COLO668 (cell line): ENCODE measurements around the gene AAK1.

ENCODE experiments used
- DNase-seq: peaks from one replicate; lab custom pipeline; 2025; ENCODE audit not compliant: unreplicated experiment; lab: John Stamatoyannopoulos, UW

The AAK1 gene

DNA sequence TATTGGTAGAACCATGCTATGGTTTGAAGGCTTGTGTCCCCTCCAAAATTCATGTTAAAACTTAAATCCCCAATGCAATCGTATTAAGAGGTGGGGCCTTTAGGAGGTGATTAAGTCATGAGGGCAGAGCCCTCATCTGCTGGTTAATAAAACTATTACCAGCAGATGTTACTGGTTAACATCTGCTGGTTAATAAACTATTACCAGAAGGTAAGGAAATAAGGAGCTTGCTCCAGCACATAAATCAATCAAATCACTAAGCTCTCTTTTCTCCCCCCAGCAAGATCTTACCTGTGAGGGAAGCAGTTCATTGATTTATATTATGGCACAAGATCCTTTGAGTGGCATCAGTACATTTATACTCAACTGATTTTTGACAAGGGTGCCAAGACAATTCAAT, 96.9 kb downstream of the AAK1 start:
- DNase-seq: no peak

- no peak for DNase-seq
Observed at GRCh38 chr2:69545477-69545932, 98.0 kb downstream of the AAK1 start.

GRCh38 chr2:69544951-69545350, 98.6 kb downstream of the AAK1 start:
- no peak for DNase-seq

DNA sequence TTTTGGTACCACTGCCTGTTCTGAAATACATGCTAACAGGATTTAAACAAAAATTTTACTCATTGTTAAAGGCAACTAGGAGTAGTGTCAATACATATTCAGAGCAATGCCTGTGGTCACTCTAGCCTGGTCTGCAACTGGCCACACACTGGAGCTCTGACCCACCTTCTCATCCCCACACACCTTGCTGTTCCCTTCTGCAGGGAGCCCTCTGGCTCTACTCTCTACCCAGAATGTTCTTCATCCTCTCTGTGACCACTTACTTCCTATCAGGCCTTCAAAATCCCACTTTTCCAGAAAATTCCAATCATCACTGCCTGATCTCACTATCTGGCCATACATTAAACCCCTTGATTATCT, 104.0 kb downstream of the AAK1 start:
- DNase-seq: no peak

GRCh38 chr2:69538872-69539548, 104.5 kb downstream of the AAK1 start:
- no peak for DNase-seq

DNA sequence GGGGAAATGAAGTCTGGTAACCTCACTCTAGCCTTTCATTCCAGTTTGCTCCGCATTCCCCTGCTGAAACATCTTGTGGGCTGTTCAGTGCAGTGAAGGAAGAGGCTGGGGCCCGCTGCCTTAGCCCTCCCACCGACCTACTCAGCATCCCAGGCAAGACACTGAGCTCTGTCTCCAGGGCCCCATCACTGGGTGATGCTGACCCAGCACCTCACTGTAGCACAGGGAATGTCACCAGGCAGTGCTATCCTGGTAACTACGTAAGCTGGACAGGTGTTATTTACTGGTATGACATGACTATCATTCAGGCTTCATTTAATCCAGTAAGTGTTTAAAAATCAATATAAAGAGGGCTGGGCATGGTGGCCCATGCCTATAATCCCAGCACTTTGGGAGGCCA, 105.3 kb downstream of the AAK1 start:
- no peak for DNase-seq

- no peak for DNase-seq
Observed at GRCh38 chr2:69535817-69536241, 107.7 kb downstream of the AAK1 start.

- no peak for DNase-seq
Observed at GRCh38 chr2:69531186-69531585, 112.4 kb downstream of the AAK1 start.

- no peak for DNase-seq
Observed at GRCh38 chr2:69529480-69529879, 114.1 kb downstream of the AAK1 start.

DNA sequence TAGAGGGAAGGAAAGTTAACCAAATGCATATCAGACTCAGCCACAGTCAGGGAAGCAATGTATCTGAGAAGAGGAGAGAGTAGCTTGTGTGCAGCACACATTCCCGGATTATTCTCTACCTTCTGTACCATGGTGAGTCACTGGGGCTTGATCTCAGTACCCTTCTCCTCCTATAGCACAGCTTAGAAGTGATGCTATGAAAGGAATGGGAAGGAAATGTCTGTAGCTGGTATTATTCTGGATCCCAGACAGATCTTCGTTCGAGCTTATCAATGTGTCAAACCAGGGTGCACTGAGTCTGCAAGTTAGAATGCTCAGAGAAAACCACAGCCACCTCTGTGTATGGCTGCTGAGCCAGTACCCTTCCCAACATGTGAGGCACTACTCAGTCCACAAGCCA, 118.3 kb downstream of the AAK1 start:
- no peak for DNase-seq

GRCh38 chr2:69524799-69525198, 118.7 kb downstream of the AAK1 start:
- no peak for DNase-seq

GRCh38 chr2:69521747-69522146, 121.8 kb downstream of the AAK1 start:
- no peak for DNase-seq

DNA sequence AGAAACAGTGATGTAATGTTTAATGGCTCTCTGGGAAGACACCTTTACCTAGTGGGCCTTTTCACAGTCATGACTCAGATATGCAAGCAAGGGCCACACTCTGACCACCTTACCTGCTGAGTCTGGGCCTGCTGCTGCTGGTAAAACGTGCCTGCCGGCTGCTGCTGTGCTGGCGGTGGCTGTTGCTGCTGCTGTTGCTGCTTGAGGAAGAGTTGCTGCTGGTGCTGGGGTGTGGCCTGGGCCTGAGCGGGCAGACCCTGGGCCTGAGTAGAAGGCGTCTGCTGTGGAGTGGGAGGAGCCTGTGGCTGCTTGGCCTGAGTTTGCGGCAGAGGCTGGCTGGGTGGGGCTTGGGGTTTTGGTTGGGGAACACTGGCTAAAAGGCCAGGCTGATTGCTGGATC, 124.7 kb downstream of the AAK1 start:
- no peak for DNase-seq

DNA sequence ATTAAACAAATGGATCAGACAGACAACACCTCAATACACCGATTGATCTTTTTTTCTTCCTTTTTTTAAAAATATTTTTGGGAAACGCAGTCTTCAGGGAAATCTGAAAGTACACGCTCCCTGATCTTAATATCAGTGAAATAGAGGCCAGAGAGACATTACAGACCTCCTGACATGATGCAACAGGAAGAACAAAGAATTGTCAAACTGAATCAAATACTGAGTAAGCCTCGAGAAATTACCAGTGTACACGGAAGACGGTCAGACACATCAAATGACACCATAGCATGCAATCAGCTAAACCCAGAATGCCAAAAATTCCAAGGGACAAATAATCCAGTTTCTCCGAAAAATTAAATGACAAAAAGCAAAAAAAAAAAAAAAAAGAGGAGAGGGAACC, 126.1 kb downstream of the AAK1 start:
- DNase-seq: no peak

- DNase-seq: no peak
Observed at GRCh38 chr2:69514819-69515218, 128.7 kb downstream of the AAK1 start.

DNA sequence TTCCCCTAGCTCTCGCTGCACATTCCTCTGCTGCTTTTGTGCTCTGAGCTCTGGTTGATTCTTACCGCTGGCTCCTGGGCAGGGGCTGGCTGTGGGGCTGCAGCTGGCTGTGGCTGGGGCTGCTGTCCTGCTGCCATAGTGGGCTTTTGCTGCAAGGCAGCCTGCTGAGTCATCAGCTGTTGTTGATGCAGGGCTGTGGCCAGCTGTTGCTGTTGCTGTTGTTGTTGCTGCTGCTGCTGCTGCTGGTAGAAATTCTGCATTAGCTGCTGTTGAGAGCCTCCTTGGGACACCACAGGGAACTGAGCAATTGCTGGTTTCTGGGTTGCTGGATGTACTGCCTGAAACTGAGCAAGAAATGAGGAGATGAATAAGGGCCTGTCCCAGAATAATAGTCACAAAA, 129.1 kb downstream of the AAK1 start:
- DNase-seq: no peak

DNA sequence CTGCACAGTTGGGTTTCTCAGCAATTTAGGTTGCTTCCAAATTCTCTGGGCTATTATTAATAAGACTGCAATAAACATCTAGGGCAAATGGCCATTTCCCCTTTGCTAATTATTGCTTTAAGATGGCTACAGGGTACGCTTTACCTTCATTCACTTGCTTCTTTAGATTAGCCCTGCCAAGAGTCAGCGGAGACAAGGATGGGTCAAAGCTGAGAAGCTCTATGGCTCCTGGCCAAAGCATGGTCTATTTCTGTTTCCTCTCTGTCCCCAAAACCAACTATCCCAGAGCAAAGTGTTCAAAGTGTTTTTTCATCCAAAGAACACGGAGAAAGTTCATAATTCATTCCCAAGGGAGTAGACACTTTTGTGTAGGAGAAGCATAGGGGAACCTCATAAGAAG, 131.1 kb downstream of the AAK1 start:
- DNase-seq: no peak

- no peak for DNase-seq
Observed at GRCh38 chr2:69510204-69510603, 133.3 kb downstream of the AAK1 start.

GRCh38 chr2:69509750-69510140, 133.8 kb downstream of the AAK1 start:
- no peak for DNase-seq

DNA sequence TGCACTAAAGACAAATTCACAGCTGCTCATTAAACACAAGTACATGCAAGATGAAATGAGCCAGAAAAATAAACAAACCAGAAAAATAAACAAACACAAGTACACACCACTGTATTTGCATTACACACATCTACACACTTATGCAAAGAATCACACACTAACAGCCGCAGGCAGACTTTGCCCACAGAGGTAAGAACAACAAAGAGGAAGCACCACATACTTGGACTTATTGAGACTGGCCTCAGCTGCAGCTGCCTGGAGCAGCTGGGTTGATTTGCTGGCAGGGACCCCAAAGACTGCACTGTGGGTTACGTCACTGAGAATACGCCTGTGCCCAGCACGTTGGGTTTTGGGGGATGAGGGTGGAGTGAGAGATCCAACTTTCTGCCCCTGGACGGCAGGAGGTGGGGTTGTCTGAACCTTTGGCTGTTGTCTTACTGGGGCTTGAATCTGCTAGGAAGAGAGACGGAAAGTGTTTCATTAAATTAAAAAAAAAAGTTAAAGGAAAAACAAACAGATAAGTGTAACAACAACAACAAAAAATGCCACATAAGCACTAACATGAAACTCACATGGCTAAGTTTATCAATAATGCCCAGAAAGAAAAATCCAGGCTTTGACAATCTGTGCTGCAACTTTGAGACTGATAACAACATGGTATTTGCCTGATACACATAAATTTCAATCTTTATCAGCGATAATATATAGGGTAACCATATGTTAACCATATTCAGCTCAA, 134.4 kb downstream of the AAK1 start:
- DNase-seq: peak; percentile 61

GRCh38 chr2:69505710-69506109, 137.8 kb downstream of the AAK1 start:
- DNase-seq: no peak

- DNase-seq: no peak
Observed at GRCh38 chr2:69501301-69501700, 142.2 kb downstream of the AAK1 start.

GRCh38 chr2:69499966-69500365, 143.6 kb downstream of the AAK1 start:
- no peak for DNase-seq
